NOMO-1 (cell line): ENCODE measurements around the gene RFT1.

Experiments used
- DNase-seq, 2 experiments: peaks; one replicate each; lab custom pipeline; 2025; ENCODE audit not compliant: unreplicated experiment in 2 of 2; lab: John Stamatoyannopoulos, UW

Gene RFT1

GRCh38 chr3:53097887-53098286 is 32.3 kb downstream of the RFT1 start:
- no peak for DNase-seq

GRCh38 chr3:53092942-53093341 is 37.3 kb downstream of the RFT1 start:
- DNase-seq = peak in 1 of 2 experiments; percentile 30

- DNase-seq = no peak
These were observed 38.0 kb downstream of the RFT1 start for GRCh38 chr3:53092216-53092615.

DNA sequence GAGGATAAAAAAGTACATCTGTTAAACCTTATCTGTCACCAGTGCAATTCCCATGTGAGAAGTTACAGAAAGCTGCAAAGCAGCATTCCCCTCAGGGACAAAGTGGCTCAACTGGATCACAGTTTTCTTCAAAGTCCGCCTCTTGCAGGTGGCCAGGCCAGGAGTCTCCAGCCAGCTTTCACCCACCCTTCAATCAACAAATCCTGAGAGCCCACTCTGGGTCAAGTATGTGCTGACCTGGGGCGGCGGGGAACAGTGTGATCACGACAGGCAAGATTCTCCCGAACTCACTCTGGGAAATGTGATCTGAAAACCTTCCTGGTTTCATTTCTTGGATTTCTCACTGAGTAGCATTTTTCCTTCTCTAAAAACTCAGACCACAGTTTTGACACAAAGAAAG is 39.2 kb downstream of the RFT1 start:
- no peak for DNase-seq

- DNase-seq = no peak
These were observed 40.7 kb downstream of the RFT1 start for GRCh38 chr3:53089511-53089910.

- no peak for DNase-seq
These were observed 44.8 kb downstream of the RFT1 start for GRCh38 chr3:53085476-53085875.

DNA sequence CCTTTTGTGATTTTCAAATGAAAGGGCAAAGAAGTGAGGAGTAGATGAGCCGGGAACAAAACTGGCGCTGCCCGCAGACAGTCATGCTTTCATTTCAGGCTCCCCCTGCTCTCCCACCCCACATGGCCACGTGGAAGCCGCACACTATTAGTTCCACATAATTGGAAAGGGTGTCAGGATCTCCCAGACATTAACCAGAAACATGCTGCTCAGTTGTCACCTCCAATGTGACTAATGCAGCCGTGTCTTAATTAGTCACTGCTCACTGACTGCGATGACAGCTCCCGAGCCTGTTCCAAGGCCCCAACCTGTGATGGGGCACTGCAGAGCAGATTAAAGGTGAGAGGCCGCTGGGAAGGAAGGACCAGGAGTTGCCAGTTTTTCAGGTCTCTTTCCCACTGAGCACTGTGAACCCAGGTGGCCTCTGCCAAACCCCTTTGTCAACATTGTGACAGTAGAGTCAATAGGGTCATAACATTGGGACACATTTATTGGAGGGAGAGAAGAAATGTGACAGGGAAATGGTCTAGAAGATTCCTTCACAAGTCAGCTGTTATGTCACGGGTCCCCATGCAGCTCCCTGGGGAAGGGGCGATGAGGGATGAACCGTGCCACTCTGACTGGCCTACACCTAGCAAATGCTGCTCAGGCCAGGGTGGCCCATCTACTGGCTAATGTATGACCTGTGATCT is 45.8 kb downstream of the RFT1 start:
- DNase-seq = no peak

- DNase-seq = no peak
These were observed 46.3 kb downstream of the RFT1 start for GRCh38 chr3:53083949-53084309.

GRCh38 chr3:53083521-53083920 is 46.7 kb downstream of the RFT1 start:
- DNase-seq = no peak

GRCh38 chr3:53082736-53083135 is 47.5 kb downstream of the RFT1 start:
- DNase-seq = no peak

GRCh38 chr3:53081318-53081717 is 48.9 kb downstream of the RFT1 start:
- DNase-seq = no peak

- no peak for DNase-seq
These were observed 49.5 kb downstream of the RFT1 start for GRCh38 chr3:53080612-53081205.

GRCh38 chr3:53079791-53080555 is 50.3 kb downstream of the RFT1 start:
- no peak for DNase-seq

GRCh38 chr3:53079147-53079546 is 51.1 kb downstream of the RFT1 start:
- no peak for DNase-seq

GRCh38 chr3:53078656-53079055 is 51.6 kb downstream of the RFT1 start:
- DNase-seq = no peak

DNA sequence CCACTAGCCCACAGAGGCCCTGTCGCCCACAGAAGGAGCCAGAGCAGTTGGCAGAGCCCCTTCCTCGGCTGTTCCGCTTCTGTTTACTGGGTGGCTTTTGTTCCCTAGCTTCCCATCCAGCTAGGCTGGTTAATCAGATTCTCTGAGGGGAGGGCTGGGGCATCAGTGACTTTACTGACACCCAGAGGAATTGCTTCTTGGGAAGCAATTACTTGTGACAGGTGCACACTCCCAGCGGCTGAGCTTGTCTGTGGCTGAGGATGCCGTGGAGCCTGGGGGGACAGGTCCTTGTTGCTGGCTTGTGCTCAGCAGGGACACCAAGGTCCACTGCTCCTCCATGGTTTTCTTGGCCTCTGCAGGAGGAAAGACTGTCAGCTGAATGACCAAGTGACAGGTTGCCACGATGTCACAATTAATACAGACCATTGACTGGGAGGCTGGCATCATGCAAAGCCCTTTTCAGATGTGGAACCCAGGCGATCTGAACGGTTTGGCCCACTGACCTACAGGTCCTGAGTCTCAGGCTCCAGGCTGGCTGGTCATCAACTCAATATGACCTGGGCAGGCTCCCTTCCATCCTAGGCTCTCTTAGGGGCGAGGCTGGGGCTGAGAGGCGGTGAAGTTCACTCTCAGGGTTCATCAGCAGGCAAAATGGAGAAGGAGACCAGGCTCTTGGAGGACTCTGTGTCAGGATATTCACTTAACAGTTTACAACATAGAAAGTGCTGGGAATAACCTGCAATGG is 52.6 kb downstream of the RFT1 start:
- no peak for DNase-seq

DNA sequence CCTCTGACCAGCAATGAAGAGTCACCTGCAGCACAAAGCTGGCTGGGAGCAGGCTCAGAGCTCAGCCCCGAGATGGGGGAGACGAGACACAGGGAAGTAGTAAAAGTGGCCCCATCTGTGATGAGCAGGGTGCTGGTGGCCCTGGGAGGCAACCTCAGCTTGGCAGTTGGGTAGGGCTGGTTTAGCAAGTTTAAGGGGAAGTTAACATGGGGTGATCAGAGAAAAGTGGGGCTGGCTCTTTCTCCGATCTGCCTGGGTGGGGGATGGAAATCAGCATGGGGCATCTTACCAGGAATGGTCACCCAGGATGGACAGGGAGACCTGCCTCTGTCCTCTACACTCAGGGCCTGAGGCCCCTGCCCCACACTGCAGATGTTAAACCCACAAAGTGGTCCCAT is 54.5 kb downstream of the RFT1 start:
- no peak for DNase-seq

GRCh38 chr3:53074761-53075742 is 55.2 kb downstream of the RFT1 start:
- DNase-seq = no peak

DNA sequence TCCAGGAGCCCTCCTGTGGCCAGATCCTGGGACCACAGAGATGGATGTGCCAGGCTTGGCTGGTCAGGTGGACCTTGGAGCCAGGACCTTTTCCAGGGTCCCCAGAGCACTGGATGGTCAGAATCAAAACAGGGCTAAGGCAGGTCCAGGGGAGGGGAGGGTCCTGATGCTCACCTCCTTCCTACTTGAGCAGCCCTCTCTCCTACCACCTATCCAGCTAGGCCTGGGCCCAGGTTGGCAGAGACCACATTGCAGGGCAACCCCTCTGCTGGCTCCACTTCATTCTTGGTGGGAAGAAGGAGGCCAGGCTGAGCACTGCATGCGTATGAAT is 55.9 kb downstream of the RFT1 start:
- DNase-seq = no peak
